ENCODE measurements around the gene RPS6KA2.
"Not testable (repeated sequence)": the region's sequence is repeated elsewhere in the genome, so short reads cannot be mapped to it uniquely, and the experiment has no call there.

Gene RPS6KA2

DNA sequence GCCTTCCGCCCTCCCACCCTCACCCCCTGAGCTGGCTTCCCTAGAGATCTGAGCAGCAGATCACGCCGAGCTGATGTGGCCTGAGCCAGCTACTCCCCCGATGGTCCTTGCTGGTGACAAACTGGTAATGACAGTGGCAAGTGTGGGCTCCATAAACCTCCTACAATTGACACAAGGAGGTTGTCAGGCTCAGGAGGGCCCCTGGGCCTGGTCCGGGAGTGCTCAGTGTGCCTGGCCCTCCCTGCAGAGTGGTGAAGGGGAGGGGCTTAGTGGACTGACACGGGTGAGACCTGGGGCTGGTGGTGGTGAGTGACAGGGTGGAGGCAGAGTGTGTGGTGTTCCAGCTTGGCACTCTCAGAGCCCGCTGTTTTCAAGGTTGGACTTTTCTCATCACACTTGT, 221.7 kb downstream of the RPS6KA2 start:
- no peak overlapping the region for H3K4me3 ChIP-seq (ENCODE audit: low read depth, low read length)
- no peaks in the 10 kb centered on the region for H3K27me3 ChIP-seq (ENCODE audit: insufficient read depth, low read depth, severe bottlenecking)
- no peaks in the 10 kb centered on the region for H3K36me3 ChIP-seq
- TF ChIP-seq, protein P1, sequence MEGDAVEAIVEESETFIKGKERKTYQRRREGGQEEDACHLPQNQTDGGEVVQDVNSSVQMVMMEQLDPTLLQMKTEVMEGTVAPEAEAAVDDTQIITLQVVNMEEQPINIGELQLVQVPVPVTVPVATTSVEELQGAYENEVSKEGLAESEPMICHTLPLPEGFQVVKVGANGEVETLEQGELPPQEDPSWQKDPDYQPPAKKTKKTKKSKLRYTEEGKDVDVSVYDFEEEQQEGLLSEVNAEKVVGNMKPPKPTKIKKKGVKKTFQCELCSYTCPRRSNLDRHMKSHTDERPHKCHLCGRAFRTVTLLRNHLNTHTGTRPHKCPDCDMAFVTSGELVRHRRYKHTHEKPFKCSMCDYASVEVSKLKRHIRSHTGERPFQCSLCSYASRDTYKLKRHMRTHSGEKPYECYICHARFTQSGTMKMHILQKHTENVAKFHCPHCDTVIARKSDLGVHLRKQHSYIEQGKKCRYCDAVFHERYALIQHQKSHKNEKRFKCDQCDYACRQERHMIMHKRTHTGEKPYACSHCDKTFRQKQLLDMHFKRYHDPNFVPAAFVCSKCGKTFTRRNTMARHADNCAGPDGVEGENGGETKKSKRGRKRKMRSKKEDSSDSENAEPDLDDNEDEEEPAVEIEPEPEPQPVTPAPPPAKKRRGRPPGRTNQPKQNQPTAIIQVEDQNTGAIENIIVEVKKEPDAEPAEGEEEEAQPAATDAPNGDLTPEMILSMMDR (IDR thresholded peaks at IDR 0.05; ENCODE audit: low read depth, low read length) = no peak
- no peak overlapping the region for H3K27ac ChIP-seq
- no peaks in the 10 kb centered on the region for H3K9me3 ChIP-seq (ENCODE audit: severe bottlenecking)
- DNase-seq = no peak

DNA sequence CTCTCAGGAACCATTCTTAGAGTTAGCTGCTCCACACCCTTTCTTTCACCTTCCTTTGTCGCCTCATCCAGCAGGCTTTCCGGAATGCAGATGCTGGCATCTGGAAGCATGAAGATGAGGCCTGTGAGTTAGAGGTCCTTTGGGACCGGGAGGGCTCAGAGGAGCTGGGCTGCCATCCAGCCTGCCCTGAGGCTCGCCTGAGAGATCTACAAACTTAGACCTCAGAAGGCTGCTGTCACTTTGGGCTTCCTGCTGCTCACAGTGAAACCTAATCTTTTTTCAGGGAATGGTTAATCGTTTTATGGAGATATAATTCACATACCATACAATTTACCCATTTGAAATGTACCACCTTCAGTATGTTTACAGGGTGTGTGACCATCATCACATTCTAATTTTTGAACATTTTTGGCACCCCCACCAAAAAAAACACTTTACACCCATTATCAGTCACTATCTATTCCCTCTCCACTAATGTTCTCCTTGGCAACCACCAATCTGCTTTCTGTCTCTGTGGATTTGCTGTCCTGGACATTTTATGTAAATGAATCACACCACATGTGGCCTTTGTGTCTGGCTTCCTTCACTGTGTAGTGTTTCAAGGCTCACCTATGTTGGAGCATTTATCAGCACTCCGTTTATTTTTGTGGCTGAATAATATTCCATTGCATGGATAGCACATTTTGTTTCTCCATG, 224.3 kb downstream of the RPS6KA2 start:
- no peaks in the 10 kb centered on the region for H3K9me3 ChIP-seq (ENCODE audit: severe bottlenecking)
- no peaks in the 10 kb centered on the region for H3K27me3 ChIP-seq (ENCODE audit: insufficient read depth, low read depth, severe bottlenecking)
- no peak for DNase-seq
- no peak overlapping the region for H3K4me3 ChIP-seq (ENCODE audit: low read depth, low read length)
- no peak overlapping the region for H3K27ac ChIP-seq
- no peaks in the 10 kb centered on the region for H3K36me3 ChIP-seq
- TF ChIP-seq, protein P1 (IDR thresholded peaks at IDR 0.05; ENCODE audit: low read depth, low read length) = no peak

DNA sequence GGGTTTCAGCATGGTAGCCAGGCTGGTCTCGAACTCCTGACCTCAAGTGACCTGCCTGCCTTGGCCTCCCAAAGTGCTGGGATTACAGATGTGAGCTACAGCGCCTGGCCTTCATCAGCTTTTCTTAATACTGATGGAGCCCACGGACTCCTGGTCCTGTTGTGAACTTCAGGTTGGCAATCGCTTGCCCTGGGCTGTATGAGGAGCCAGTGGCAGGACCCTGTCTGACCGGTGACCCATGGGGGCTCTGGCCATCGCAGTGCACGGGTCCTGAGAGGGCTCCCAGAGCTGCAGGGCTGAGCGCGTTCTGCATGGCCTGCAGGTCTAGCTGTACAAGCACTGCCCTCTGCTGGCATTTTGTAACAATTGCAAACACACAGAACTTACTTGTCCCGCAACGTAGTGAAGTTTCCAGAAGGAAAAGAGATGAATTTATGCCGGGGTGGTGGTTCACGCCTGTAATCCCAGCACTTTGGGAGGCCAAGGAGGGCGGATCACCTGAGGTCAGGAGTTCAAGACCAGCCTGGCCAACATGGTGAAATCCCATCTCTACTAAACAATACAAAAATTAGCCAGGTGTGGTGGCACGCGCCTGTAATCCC, 226.3 kb downstream of the RPS6KA2 start:
- H3K9me3 ChIP-seq (ENCODE audit: severe bottlenecking) = not testable (repeated sequence)

DNA sequence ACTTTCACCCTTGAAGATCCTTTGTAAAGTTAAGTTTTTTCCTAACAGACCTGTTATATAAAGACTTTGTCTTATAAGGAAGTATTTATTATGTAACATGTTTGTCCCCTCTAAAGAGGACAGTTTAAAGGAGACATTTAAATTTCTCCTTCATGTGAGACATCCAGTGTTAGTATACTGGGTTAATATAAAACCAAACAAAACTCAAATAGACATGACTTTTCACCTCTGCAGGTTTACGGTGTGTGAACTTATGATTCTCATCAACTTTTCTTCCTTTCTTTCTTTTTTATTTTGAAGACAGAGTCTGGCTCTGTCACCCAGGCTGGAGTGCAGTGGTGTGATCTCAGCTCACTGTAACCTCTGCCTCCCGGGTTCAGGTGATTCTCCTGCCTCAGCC, 226.9 kb downstream of the RPS6KA2 start:
- TF ChIP-seq, protein P1 (IDR thresholded peaks at IDR 0.05; ENCODE audit: low read depth, low read length) = no peak
- no peak for DNase-seq

More for the DNA sequence above, 226.3 kb downstream of the RPS6KA2 start:
- H3K36me3 ChIP-seq; H3K4me3 ChIP-seq (ENCODE audit: low read depth, low read length); H3K27me3 ChIP-seq (ENCODE audit: insufficient read depth, low read depth, severe bottlenecking); H3K27ac ChIP-seq: not testable (repeated sequence)
- peak; percentile 71 for DNase-seq
- TF ChIP-seq, protein P1 (IDR thresholded peaks at IDR 0.05; ENCODE audit: low read depth, low read length) = peak; percentile 72

DNA sequence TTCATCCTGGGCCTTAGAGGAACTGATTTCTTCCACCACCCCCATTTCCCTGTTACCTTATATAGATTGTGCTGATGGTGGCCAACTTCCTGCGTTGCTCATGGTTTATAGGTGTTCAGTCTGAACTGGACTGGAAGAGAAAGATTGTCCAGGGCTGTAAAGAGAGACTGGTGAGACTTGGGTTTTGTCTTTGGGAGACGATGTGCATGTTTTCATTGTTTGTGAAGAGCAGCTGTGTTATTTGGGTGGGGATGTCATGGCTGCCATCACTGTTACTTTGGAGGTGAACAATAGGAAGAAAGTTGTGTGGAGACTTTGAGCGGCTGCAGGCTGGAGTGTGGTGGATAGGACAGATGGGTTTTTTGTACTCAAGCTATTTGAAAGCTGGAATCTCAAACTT, 228.7 kb downstream of the RPS6KA2 start:
- no peak overlapping the region for H3K27ac ChIP-seq
- H3K27me3 ChIP-seq (ENCODE audit: insufficient read depth, low read depth, severe bottlenecking) = no peaks in the 10 kb centered on the region
- no peaks in the 10 kb centered on the region for H3K9me3 ChIP-seq (ENCODE audit: severe bottlenecking)
- H3K4me3 ChIP-seq (ENCODE audit: low read depth, low read length) = no peak overlapping the region
- no peaks in the 10 kb centered on the region for H3K36me3 ChIP-seq
- no peak for DNase-seq
- TF ChIP-seq, protein P1 (IDR thresholded peaks at IDR 0.05; ENCODE audit: low read depth, low read length) = no peak

More for the DNA sequence above, 226.9 kb downstream of the RPS6KA2 start:
- Histone ChIP-seq H3K27ac (no peak overlapping the region), H3K36me3 (no peaks in the 10 kb centered on the region), H3K27me3 (ENCODE audit: insufficient read depth, low read depth, severe bottlenecking) (no peaks in the 10 kb centered on the region), H3K9me3 (ENCODE audit: severe bottlenecking) (no peaks in the 10 kb centered on the region), H3K4me3 (ENCODE audit: low read depth, low read length) (no peak overlapping the region)
